GM12878 (cell line): ENCODE measurements around the gene TIMM22. TPM values are rescaled to one million over a fixed set of nuclear protein-coding genes. Genes with fewer than 3 reads are reported as not detected.

Experiments
- BHLHE40 ChIP-seq, 2 experiments: fragments of 450-650 bp in 1 of 2; IDR thresholded peaks; 2 replicates each; pipeline ENCODE4 v1.6.1; 2011 to 2017; ENCODE audit warnings: low read depth in 2 of 2, borderline replicate concordance in 1 of 2, improper control_type of control experiment in 1 of 2, low read length in 1 of 2, mild to moderate bottlenecking in 1 of 2
- CEBPB ChIP-seq, 2 experiments: fragments of 150-350 bp in 1 of 2; IDR thresholded peaks; 2 replicates each; pipeline ENCODE4 v1.6.1; 2012 to 2014; ENCODE audit warnings: low read depth in 2 of 2, low read length in 2 of 2, borderline replicate concordance in 1 of 2, inconsistent platforms in 1 of 2
- CREM ChIP-seq: IDR thresholded peaks from 2 replicates; pipeline ENCODE4 v1.6.1; 2014; ENCODE audit warnings: antibody characterized with exemption, low read depth
- DPF2 ChIP-seq: fragments of 450-650 bp; IDR thresholded peaks from 2 replicates; pipeline ENCODE4 v1.6.1; 2017; ENCODE audit warnings: mild to moderate bottlenecking
- HDAC2 ChIP-seq: fragments of 200-600 bp; sonication (generic); IDR thresholded peaks from 2 replicates; pipeline ENCODE4 v1.6.1; 2017
- MAX ChIP-seq: IDR thresholded peaks from 2 replicates; pipeline ENCODE4 v1.6.1; 2012; ENCODE audit warnings: low read depth, low read length, improper control_type of control experiment
- MYC ChIP-seq: IDR thresholded peaks from 2 replicates; pipeline ENCODE4 v1.6.1; 2011; ENCODE audit warnings: mild to moderate bottlenecking, low read length, moderate library complexity, inconsistent platforms; ENCODE audit not compliant: insufficient read depth, insufficient replicate concordance, insufficient read length, severe bottlenecking
- NBN ChIP-seq: fragments of 450-650 bp; IDR thresholded peaks from 2 replicates; pipeline ENCODE4 v1.6.1; 2016
- NKRF ChIP-seq: fragments of 450-650 bp; conservative IDR thresholded peaks from 2 replicates; pipeline ENCODE4 v1.6.1; 2017; ENCODE audit warnings: mild to moderate bottlenecking, moderate library complexity
- POU2F2 ChIP-seq: IDR thresholded peaks from 3 replicates; pipeline ENCODE4 v1.6.1; 2011; ENCODE audit warnings: low read depth, mild to moderate bottlenecking, low read length, borderline replicate concordance
- RELA ChIP-seq: fragments of 450-650 bp; IDR thresholded peaks from 2 replicates; pipeline ENCODE4 v1.8.0; 2014; ENCODE audit warnings: borderline replicate concordance; ENCODE audit not compliant: partially characterized antibody
- RELB ChIP-seq: fragments of 450-650 bp; IDR thresholded peaks from 2 replicates; pipeline ENCODE4 v1.6.1; 2017; ENCODE audit warnings: low read depth, mild to moderate bottlenecking, moderate library complexity
- STAT1 ChIP-seq: fragments of 450-650 bp; conservative IDR thresholded peaks from 2 replicates; pipeline ENCODE4 v1.6.1; 2014; ENCODE audit warnings: antibody characterized with exemption, mild to moderate bottlenecking
- ZBTB33 ChIP-seq: fragments of 450-650 bp; IDR thresholded peaks from 2 replicates; pipeline ENCODE4 v1.6.1; 2017; ENCODE audit warnings: mild to moderate bottlenecking
- polyA plus RNA-seq, 11 experiments: library from polyadenylated mRNA; depleted of rRNA in 4 of 11; unstranded in 6 of 11; stranded (reverse) in 5 of 11; fragments of >200 nt; fragmentation: Nextera tagmentation in 4 of 11; fragmentation: Illumina TruSeq in 1 of 11; extraction: Ambion mirVana in 4 of 11; extraction: Trizol in 1 of 11; gene quantifications; 1 replicate in 1 of 11; 2 replicates in 10 of 11; pipeline versions ENCODE4 v1.2.1 to v1.2.3, GENCODE V29; 2011 to 2016; ENCODE audit warnings: inconsistent platforms in 2 of 11, missing spikeins in 2 of 11, low read depth in 1 of 11
- total RNA-seq, 4 experiments: library from RNA; depleted of rRNA in 3 of 4; stranded (reverse); fragments of >200 nt in 3 of 4; fragmentation: Illumina TruSeq in 1 of 4; extraction: Trizol in 1 of 4; gene quantifications; 2 replicates each; pipeline versions ENCODE4 v1.2.1 to v1.2.3, GENCODE V29; 2013 to 2021
- TF ChIP-seq, protein P1 (sequence below): IDR thresholded peaks from 2 replicates; pipeline ENCODE4 v1.6.1; 2012; ENCODE audit warnings: mild to moderate bottlenecking, low read depth, low read length
- TF ChIP-seq, protein P2 (sequence below): IDR thresholded peaks from 2 replicates; pipeline ENCODE4 v1.6.1; 2011; ENCODE audit warnings: borderline replicate concordance, low read depth, mild to moderate bottlenecking, moderate library complexity, low read length; ENCODE audit not compliant: insufficient read depth, poor library complexity, severe bottlenecking

Gene TIMM22
- total and polyA plus RNA-seq, 10 of the 15 experiments (the other 5 are each of a cell fraction or from before 2014, with no cell fraction given): 4.4 to 25.0 (median 10.6) TPM

GRCh38 chr17:996554-997344 lies at the start of gene TIMM22 (continued):
- TF ChIP-seq, protein P1, sequence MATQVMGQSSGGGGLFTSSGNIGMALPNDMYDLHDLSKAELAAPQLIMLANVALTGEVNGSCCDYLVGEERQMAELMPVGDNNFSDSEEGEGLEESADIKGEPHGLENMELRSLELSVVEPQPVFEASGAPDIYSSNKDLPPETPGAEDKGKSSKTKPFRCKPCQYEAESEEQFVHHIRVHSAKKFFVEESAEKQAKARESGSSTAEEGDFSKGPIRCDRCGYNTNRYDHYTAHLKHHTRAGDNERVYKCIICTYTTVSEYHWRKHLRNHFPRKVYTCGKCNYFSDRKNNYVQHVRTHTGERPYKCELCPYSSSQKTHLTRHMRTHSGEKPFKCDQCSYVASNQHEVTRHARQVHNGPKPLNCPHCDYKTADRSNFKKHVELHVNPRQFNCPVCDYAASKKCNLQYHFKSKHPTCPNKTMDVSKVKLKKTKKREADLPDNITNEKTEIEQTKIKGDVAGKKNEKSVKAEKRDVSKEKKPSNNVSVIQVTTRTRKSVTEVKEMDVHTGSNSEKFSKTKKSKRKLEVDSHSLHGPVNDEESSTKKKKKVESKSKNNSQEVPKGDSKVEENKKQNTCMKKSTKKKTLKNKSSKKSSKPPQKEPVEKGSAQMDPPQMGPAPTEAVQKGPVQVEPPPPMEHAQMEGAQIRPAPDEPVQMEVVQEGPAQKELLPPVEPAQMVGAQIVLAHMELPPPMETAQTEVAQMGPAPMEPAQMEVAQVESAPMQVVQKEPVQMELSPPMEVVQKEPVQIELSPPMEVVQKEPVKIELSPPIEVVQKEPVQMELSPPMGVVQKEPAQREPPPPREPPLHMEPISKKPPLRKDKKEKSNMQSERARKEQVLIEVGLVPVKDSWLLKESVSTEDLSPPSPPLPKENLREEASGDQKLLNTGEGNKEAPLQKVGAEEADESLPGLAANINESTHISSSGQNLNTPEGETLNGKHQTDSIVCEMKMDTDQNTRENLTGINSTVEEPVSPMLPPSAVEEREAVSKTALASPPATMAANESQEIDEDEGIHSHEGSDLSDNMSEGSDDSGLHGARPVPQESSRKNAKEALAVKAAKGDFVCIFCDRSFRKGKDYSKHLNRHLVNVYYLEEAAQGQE: no peak; the same call in 1 of the 2 replicates
- peak; percentile 92 for TF ChIP-seq NBN
- TF ChIP-seq RELB: peak; percentile 100
- TF ChIP-seq ZBTB33: no peak
- TF ChIP-seq DPF2: peak; percentile 55; the same call in 1 of the 2 replicates
- TF ChIP-seq CEBPB (IDR thresholded peaks at IDR 0.05; ENCODE audit: borderline replicate concordance in 1 of 2, low read depth in 2 of 2, low read length in 2 of 2): no peak
- peak; percentile 58; the same call in 1 of the 3 replicates for TF ChIP-seq POU2F2
- TF ChIP-seq RELA: peak; percentile 17
- TF ChIP-seq MYC: no peak
- TF ChIP-seq BHLHE40 (IDR thresholded peaks at IDR 0.05; ENCODE audit: borderline replicate concordance in 1 of 2, low read depth in 2 of 2, low read length in 1 of 2): peak; percentile 72 to 79
- TF ChIP-seq NKRF: peak; percentile 75
- TF ChIP-seq CREM: peak; percentile 98
- TF ChIP-seq, protein P2, sequence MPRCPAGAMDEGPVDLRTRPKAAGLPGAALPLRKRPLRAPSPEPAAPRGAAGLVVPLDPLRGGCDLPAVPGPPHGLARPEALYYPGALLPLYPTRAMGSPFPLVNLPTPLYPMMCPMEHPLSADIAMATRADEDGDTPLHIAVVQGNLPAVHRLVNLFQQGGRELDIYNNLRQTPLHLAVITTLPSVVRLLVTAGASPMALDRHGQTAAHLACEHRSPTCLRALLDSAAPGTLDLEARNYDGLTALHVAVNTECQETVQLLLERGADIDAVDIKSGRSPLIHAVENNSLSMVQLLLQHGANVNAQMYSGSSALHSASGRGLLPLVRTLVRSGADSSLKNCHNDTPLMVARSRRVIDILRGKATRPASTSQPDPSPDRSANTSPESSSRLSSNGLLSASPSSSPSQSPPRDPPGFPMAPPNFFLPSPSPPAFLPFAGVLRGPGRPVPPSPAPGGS: peak; percentile 47
- peak; percentile 83; the same call in 1 of the 2 replicates for TF ChIP-seq STAT1
- TF ChIP-seq MAX: peak; percentile 86; the same call in 1 of the 2 replicates
- peak; percentile 95; the same call in 1 of the 2 replicates for TF ChIP-seq HDAC2
